ENCODE measurements around the gene APBA1.

GRCh38 chr9:69495296-69495695, 176.9 kb downstream of the APBA1 start:
- TF ChIP-seq POLR2A (IDR thresholded peaks at IDR 0.05) (no peak), CTCF (IDR thresholded peaks at IDR 0.05) (no peak)

Measured in heart left ventricle (tissue), 13 donors.